CD8-positive, alpha-beta memory T cell (primary cell): Measurements from ENCODE around the gene NPS. TPM values are rescaled to one million over a fixed set of nuclear protein-coding genes. Genes with fewer than 3 reads are reported as not detected.

ENCODE experiments used
- CTCF ChIA-PET: fragments of 350-600 bp; sonication (Branson Sonifier 250); formaldehyde crosslinking; loops from one replicate; lab custom pipeline; 2021; ENCODE audit warnings: antibody characterized with exemption; lab: Charles Lee
- POLR2A ChIA-PET: fragments of 350-600 bp; sonication (Branson Sonifier 250); formaldehyde crosslinking; loops from one replicate; lab custom pipeline; 2021; ENCODE audit warnings: antibody characterized with exemption; lab: Charles Lee
- DNase-seq, 5 donors: peaks; one replicate each; pipeline versions ENCODE4 v3.0.0 to v3.0.0-alpha.2; 2020 to 2022; ENCODE audit warnings: mixed read lengths in 1 of 5
- H3K27ac ChIP-seq: one replicate; pipeline ENCODE4 v1.7.0; 2013; ENCODE audit warnings: low read depth, mild to moderate bottlenecking, low read length, moderate library complexity
- H3K27me3 ChIP-seq: 2 replicates; pipeline ENCODE4 v1.7.0; 2013; ENCODE audit warnings: low read length, mild to moderate bottlenecking; ENCODE audit not compliant: insufficient read depth, poor library complexity, severe bottlenecking
- H3K36me3 ChIP-seq: 2 replicates; pipeline ENCODE4 v1.7.0; 2013; ENCODE audit warnings: mild to moderate bottlenecking, low read length, moderate library complexity; ENCODE audit not compliant: insufficient read depth
- H3K4me1 ChIP-seq: 2 replicates; pipeline ENCODE4 v1.7.0; 2013; ENCODE audit warnings: mild to moderate bottlenecking, low read length, moderate library complexity; ENCODE audit not compliant: insufficient read depth
- H3K4me3 ChIP-seq: 2 replicates; pipeline ENCODE4 v1.7.0; 2013; ENCODE audit warnings: mild to moderate bottlenecking, low read length
- H3K9me3 ChIP-seq: 2 replicates; pipeline ENCODE4 v1.7.0; 2013; ENCODE audit warnings: mild to moderate bottlenecking, low read length
- H3K27ac Mint-ChIP-seq, 8 donors: one replicate each; pipeline ENCODE4 v1.8.0; 2020 to 2021; ENCODE audit warnings: mixed read lengths in 8 of 8, mild to moderate bottlenecking in 6 of 8, inconsistent platforms in 3 of 8, moderate library complexity in 3 of 8
- H3K27me3 Mint-ChIP-seq, 2 donors: one replicate each; pipeline ENCODE4 v1.8.0; 2020 to 2021; ENCODE audit warnings: mixed read lengths in 2 of 2, mild to moderate bottlenecking in 1 of 2, moderate library complexity in 1 of 2
- H3K36me3 Mint-ChIP-seq, 3 donors: one replicate each; pipeline ENCODE4 v1.8.0; 2020 to 2021; ENCODE audit warnings: mixed read lengths in 3 of 3, inconsistent platforms in 1 of 3, mild to moderate bottlenecking in 1 of 3
- H3K4me1 Mint-ChIP-seq, 3 donors: one replicate each; pipeline ENCODE4 v1.8.0; 2020 to 2021; ENCODE audit warnings: mixed read lengths in 3 of 3, inconsistent platforms in 1 of 3, mild to moderate bottlenecking in 1 of 3
- H3K4me3 Mint-ChIP-seq, 7 donors: one replicate each; pipeline ENCODE4 v1.8.0; 2020 to 2021; ENCODE audit warnings: mixed read lengths in 7 of 7, mild to moderate bottlenecking in 6 of 7, moderate library complexity in 4 of 7, inconsistent platforms in 2 of 7
- H3K9me3 Mint-ChIP-seq, 5 donors: one replicate each; pipeline ENCODE4 v1.8.0; 2020 to 2022; ENCODE audit warnings: mixed read lengths in 5 of 5, mild to moderate bottlenecking in 3 of 5, moderate library complexity in 2 of 5, inconsistent platforms in 1 of 5
- polyA plus RNA-seq: library from polyadenylated mRNA; unstranded; fragments of 300-500 nt; fragmentation: Illumina TruSeq; gene quantifications from one replicate; pipeline ENCODE4 v1.2.3, GENCODE V29; 2021
- total RNA-seq, 2 experiments: library from RNA; stranded (reverse); gene quantifications; one replicate each; pipeline ENCODE4 v1.2.3, GENCODE V29; 2021

Gene NPS
- total and polyA plus RNA-seq, 3 experiments from 2014 or later = not detected

DNA sequence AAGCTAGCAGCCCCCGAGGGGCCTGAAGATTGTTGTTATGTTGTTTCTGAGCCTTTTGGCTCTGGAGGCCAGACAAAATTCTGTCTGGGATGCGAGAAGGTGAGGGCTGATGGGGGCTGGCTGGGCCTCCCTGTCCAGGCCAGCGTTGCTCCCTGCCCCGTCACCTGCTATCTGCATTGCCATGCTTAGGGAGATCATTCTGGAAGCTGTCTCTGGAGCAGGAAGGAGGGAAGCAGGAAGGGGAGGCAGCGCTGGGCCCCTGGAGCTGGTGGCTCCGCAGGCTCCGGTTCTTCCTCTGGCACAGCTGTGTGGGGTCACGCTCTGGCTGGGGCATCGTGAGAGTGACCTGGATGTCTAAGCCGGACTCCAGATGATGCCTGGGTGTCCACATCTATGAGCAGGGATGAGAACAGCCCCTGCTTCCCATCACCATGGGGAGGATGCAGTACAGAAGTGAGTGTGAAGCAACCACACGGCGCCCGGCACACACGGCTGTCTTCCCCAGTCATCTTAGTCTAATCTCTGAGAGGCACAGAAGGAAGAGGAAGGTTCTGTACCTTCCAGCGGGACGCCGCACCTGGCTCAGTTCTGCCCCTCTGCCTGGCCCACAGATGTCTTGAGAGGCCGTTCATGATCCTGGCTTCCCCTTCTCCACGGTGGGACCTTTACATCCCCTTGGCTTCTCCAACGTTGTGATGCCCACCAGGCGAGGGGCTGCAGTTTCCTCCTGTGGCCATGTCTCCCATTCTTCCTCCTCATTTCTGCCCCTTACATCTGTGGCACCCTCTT lies 11.9 kb upstream of the NPS start:
- DNase-seq = no peak
- H3K4me1 Mint-ChIP-seq = no peaks in the 10 kb centered on the region
- H3K27me3 ChIP-seq = no peaks in the 10 kb centered on the region
- H3K4me3 Mint-ChIP-seq = no peak overlapping the region
- no peak overlapping the region for H3K4me3 ChIP-seq
- H3K27ac Mint-ChIP-seq = no peak overlapping the region
- ChIA-PET CTCF (no interaction called here), POLR2A (no interaction called here)
- H3K36me3 Mint-ChIP-seq = no peaks in the 10 kb centered on the region
- no peaks in the 10 kb centered on the region for H3K36me3 ChIP-seq
- peaks cover 1 to 3% of the 10 kb centered on the region in 2 donors for H3K27me3 Mint-ChIP-seq
- no peaks in the 10 kb centered on the region for H3K4me1 ChIP-seq
- no peak overlapping the region for H3K27ac ChIP-seq
- peaks cover 0 to 6% (median 0%) of the 10 kb centered on the region in 5 donors for H3K9me3 Mint-ChIP-seq
- H3K9me3 ChIP-seq = no peaks in the 10 kb centered on the region

DNA sequence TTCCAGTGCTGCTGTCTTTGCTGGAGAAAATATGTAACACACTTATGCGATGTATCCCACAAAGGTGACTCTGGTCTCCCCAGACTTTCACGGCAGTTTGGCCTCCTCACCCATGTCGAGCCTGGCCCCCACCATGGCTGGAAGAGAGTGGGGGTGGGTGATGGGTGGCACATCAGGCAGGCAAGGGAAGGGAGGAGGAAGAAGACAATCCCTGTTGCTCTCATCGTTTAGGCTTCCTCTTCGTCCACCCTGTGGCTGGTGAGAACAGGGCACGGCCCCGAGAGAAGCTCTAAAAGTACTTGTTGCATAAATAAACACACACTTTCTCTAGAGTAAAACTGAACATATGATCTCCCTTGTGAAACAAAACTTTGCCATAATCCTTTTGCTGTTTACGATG lies 11.2 kb upstream of the NPS start:
- H3K27ac Mint-ChIP-seq = no peak overlapping the region
- no peaks in the 10 kb centered on the region for H3K36me3 Mint-ChIP-seq
- Histone ChIP-seq H3K27me3 (no peaks in the 10 kb centered on the region), H3K9me3 (no peaks in the 10 kb centered on the region), H3K4me3 (no peak overlapping the region), H3K27ac (no peak overlapping the region), H3K36me3 (no peaks in the 10 kb centered on the region), H3K4me1 (no peaks in the 10 kb centered on the region)
- no peaks in the 10 kb centered on the region for H3K4me1 Mint-ChIP-seq
- H3K27me3 Mint-ChIP-seq = peaks cover 0 to 1% of the 10 kb centered on the region in 2 donors
- no peak for DNase-seq
- ChIA-PET CTCF (no interaction called here), POLR2A (no interaction called here)
- H3K4me3 Mint-ChIP-seq = no peak overlapping the region
- peaks cover 0 to 6% (median 0%) of the 10 kb centered on the region in 5 donors for H3K9me3 Mint-ChIP-seq

GRCh38 chr10:127548022-127548421 lies 1.1 kb upstream of the NPS start:
- H3K9me3 ChIP-seq = no peaks in the 10 kb centered on the region
- no peak for DNase-seq
- H3K27ac ChIP-seq = no peak overlapping the region
- no peaks in the 10 kb centered on the region for H3K4me1 ChIP-seq
- Mint-ChIP-seq H3K36me3 (no peaks in the 10 kb centered on the region), H3K4me3 (no peak overlapping the region), H3K9me3 (peaks cover 14 to 27% (median 15%) of the 10 kb centered on the region in 5 donors), H3K27ac (no peak overlapping the region), H3K27me3 (no peaks in the 10 kb centered on the region), H3K4me1 (no peaks in the 10 kb centered on the region)
- CTCF ChIA-PET = no interaction called here
- no peaks in the 10 kb centered on the region for H3K27me3 ChIP-seq
- H3K36me3 ChIP-seq = no peaks in the 10 kb centered on the region
- POLR2A ChIA-PET = no interaction called here
- no peak overlapping the region for H3K4me3 ChIP-seq

GRCh38 chr10:127550861-127551260 lies 1.8 kb downstream of the NPS start:
- no peaks in the 10 kb centered on the region for H3K4me1 ChIP-seq
- H3K27me3 ChIP-seq = no peaks in the 10 kb centered on the region
- H3K4me3 ChIP-seq = no peak overlapping the region
- H3K4me1 Mint-ChIP-seq = no peaks in the 10 kb centered on the region
- ChIA-PET CTCF (no interaction called here), POLR2A (no interaction called here)
- DNase-seq = no peak
- no peaks in the 10 kb centered on the region for H3K36me3 Mint-ChIP-seq
- H3K36me3 ChIP-seq = no peaks in the 10 kb centered on the region
- peaks cover 2 to 13% (median 12%) of the 10 kb centered on the region in 5 donors for H3K9me3 Mint-ChIP-seq
- no peaks in the 10 kb centered on the region for H3K27me3 Mint-ChIP-seq
- no peak overlapping the region for H3K27ac ChIP-seq
- no peak overlapping the region for H3K27ac Mint-ChIP-seq
- H3K9me3 ChIP-seq = no peaks in the 10 kb centered on the region
- H3K4me3 Mint-ChIP-seq = no peak overlapping the region

DNA sequence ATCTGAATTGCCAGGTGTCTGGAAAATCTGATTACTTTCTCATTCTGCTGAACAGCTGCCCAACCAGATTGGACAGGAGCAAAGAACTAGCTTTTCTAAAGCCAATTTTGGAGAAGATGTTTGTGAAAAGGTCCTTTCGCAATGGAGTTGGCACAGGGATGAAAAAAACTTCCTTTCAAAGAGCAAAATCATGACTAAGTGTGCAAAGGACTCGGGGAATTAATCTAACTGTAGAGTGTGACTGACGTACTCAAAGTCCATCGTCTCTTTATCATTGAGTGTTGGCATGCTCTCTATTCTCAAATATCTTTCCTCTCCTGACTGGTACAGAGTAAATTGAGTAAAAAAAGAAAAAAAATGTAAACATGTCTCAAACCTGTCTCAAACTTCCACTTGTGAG lies 3.3 kb downstream of the NPS start:
- H3K4me3 Mint-ChIP-seq = no peak overlapping the region
- no peak overlapping the region for H3K27ac Mint-ChIP-seq
- DNase-seq = no peak
- H3K4me1 Mint-ChIP-seq = no peaks in the 10 kb centered on the region
- no peaks in the 10 kb centered on the region for H3K9me3 ChIP-seq
- no peaks in the 10 kb centered on the region for H3K27me3 ChIP-seq
- H3K36me3 ChIP-seq = no peaks in the 10 kb centered on the region
- H3K4me1 ChIP-seq = no peaks in the 10 kb centered on the region
- ChIA-PET CTCF (no interaction called here), POLR2A (no interaction called here)
- H3K4me3 ChIP-seq = no peak overlapping the region
- no peak overlapping the region for H3K27ac ChIP-seq
- H3K27me3 Mint-ChIP-seq = peaks cover 0 to 2% of the 10 kb centered on the region in 2 donors
- H3K36me3 Mint-ChIP-seq = peaks cover 0 to 2% (median 0%) of the 10 kb centered on the region in 3 donors
- peaks cover 0 to 4% (median 2%) of the 10 kb centered on the region in 5 donors for H3K9me3 Mint-ChIP-seq

DNA sequence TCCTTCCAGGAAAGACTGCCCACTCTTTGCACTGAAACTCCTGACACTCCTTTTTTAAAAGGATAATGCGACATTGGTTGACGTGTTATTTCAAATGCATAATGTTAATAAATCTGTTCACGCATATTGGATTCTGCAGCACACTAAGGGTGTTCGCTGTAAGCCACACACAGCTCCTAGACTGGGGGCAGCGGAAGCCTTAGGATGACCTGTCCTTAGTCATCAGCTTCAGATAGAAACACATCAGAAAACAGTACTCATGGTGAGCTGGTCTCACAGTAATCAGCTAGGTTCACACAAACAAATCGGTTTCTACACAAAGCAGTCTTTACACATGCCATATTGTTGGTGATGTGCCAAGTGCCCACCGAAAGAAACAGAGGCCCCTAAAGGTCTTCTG lies 4.3 kb downstream of the NPS start:
- Histone ChIP-seq H3K36me3 (no peaks in the 10 kb centered on the region), H3K4me3 (no peak overlapping the region), H3K27me3 (no peaks in the 10 kb centered on the region), H3K27ac (no peak overlapping the region), H3K4me1 (no peaks in the 10 kb centered on the region), H3K9me3 (no peaks in the 10 kb centered on the region)
- Mint-ChIP-seq H3K27ac (no peak overlapping the region), H3K36me3 (peaks cover 0 to 2% (median 0%) of the 10 kb centered on the region in 3 donors), H3K27me3 (peaks cover 0 to 2% of the 10 kb centered on the region in 2 donors), H3K4me3 (no peak overlapping the region), H3K9me3 (peaks cover 0 to 2% (median 0%) of the 10 kb centered on the region in 5 donors), H3K4me1 (no peaks in the 10 kb centered on the region)
- CTCF ChIA-PET = no interaction called here
- POLR2A ChIA-PET = no interaction called here
- DNase-seq = no peak

- ChIA-PET CTCF (no interaction called here), POLR2A (no interaction called here)
- H3K27ac Mint-ChIP-seq = no peak overlapping the region
- peaks cover 0 to 6% of the 10 kb centered on the region in 2 donors for H3K27me3 Mint-ChIP-seq
- Histone ChIP-seq H3K27ac (no peak overlapping the region), H3K4me3 (no peak overlapping the region), H3K9me3 (no peaks in the 10 kb centered on the region), H3K27me3 (no peaks in the 10 kb centered on the region), H3K4me1 (no peaks in the 10 kb centered on the region), H3K36me3 (no peaks in the 10 kb centered on the region)
- H3K9me3 Mint-ChIP-seq = peaks cover 0 to 7% (median 2%) of the 10 kb centered on the region in 5 donors
- no peak for DNase-seq
- H3K4me1 Mint-ChIP-seq = no peaks in the 10 kb centered on the region
- H3K4me3 Mint-ChIP-seq = no peak overlapping the region
- peaks cover 0 to 2% (median 0%) of the 10 kb centered on the region in 3 donors for H3K36me3 Mint-ChIP-seq
Measured at GRCh38 chr10:127556916-127557315, 7.8 kb downstream of the NPS start.

GRCh38 chr10:127561647-127562046 lies 12.5 kb downstream of the NPS start:
- ChIA-PET POLR2A (no interaction called here), CTCF (no interaction called here)
- H3K9me3 Mint-ChIP-seq = peaks cover 0 to 7% (median 0%) of the 10 kb centered on the region in 5 donors
- no peaks in the 10 kb centered on the region for H3K4me1 Mint-ChIP-seq
- DNase-seq = no peak
- no peaks in the 10 kb centered on the region for H3K36me3 Mint-ChIP-seq
- no peak overlapping the region for H3K27ac Mint-ChIP-seq
- no peaks in the 10 kb centered on the region for H3K27me3 ChIP-seq
- no peak overlapping the region for H3K4me3 Mint-ChIP-seq
- H3K4me1 ChIP-seq = no peaks in the 10 kb centered on the region
- no peak overlapping the region for H3K27ac ChIP-seq
- H3K27me3 Mint-ChIP-seq = peaks cover 0 to 4% of the 10 kb centered on the region in 2 donors
- no peaks in the 10 kb centered on the region for H3K9me3 ChIP-seq
- no peak overlapping the region for H3K4me3 ChIP-seq
- no peaks in the 10 kb centered on the region for H3K36me3 ChIP-seq
